Measurements from ENCODE around the gene CTU1. TPM values are rescaled to one million over a fixed set of nuclear protein-coding genes. Genes with fewer than 3 reads are reported as not detected.

CTU1 gene
- total and polyA plus RNA-seq, 2 of the 4 experiments (the other 2 are of a cell fraction) = 2.0 to 3.3 TPM

- no peak overlapping the region for H4K8ac ChIP-seq (ENCODE audit: low read depth in 2 of 2, low read length in 2 of 2)
- H3K9ac ChIP-seq (ENCODE audit: low read depth, low read length) = no peak overlapping the region
- H3K4me2 ChIP-seq (ENCODE audit: low read depth, low read length) = no peak overlapping the region
- no TSS peak for BruUV-seq (replicated peaks)
- no peaks in the 10 kb centered on the region for H3K36me3 ChIP-seq (ENCODE audit: control insufficient read depth, insufficient read depth, low read length)
- no peak overlapping the region for H2AK5ac ChIP-seq (ENCODE audit: low read depth, low read length)
- no peaks in the 10 kb centered on the region for H3K27me3 ChIP-seq (ENCODE audit: control insufficient read depth, insufficient read depth, low read length)
- in situ Hi-C loops (cut with MboI; ENCODE audit: low sequenced_read_pairs) = no loop called here
- no peak overlapping the region for H3K27ac ChIP-seq (ENCODE audit: insufficient read depth, low read length)
- no peak overlapping the region for H3K56ac ChIP-seq (ENCODE audit: extremely low read depth, insufficient read depth, low read length)
- H2BK5ac ChIP-seq (ENCODE audit: low read depth, low read length, poor library complexity, severe bottlenecking) = no peak overlapping the region
- H3K4me3 ChIP-seq (ENCODE audit: insufficient read depth, low read depth, low read length) = no peak overlapping the region
- H2AK9ac ChIP-seq (replicated peaks; ENCODE audit: low read depth, low read length, poor library complexity) = no peak overlapping the region
- no peak overlapping the region for H3K23ac ChIP-seq (ENCODE audit: low read depth, low read length)
- no peak overlapping the region for H2BK15ac ChIP-seq (ENCODE audit: low read depth, low read length)
- no peaks in the 10 kb centered on the region for H3K9me3 ChIP-seq (ENCODE audit: control insufficient read depth, insufficient read depth, low read length)
- H3K79me1 ChIP-seq (ENCODE audit: low read depth in 1 of 2, low read length in 2 of 2) = no peaks in the 10 kb centered on the region
- ATAC-seq (ENCODE audit: low read depth) (no peak), DNase-seq (no peak)
- dilution Hi-C loops (cut with HindIII; ENCODE audit: low sequenced_read_pairs, unreplicated experiment) = no loop called here
- no peak overlapping the region for H3K14ac ChIP-seq (replicated peaks; ENCODE audit: low read depth, low read length)
- H3K4me1 ChIP-seq (ENCODE audit: control insufficient read depth, insufficient read depth, low read length) = 0 out of 2 replicates have a peak, but pooled peaks cover 2% of the 10 kb centered on the region
- H3K18ac ChIP-seq (ENCODE audit: low read depth, low read length) = no peak overlapping the region
- H4K5ac ChIP-seq (ENCODE audit: low read depth, low read length) = no peak overlapping the region
- intact Hi-C loops (cut with micrococcal nuclease) = no loop called here
- ChIA-PET POLR2A (ENCODE audit: unreplicated experiment) (no interaction called here), CTCF (no interaction called here)
- no peak overlapping the region for H2BK20ac ChIP-seq (ENCODE audit: low read depth, low read length)
- WGBS, 2 experiments (ENCODE audit: extremely low coverage in 2 of 2, insufficient read length in 1 of 2) = 40% methylated on average over 1 of the region's 9 CpGs; no CpG with 5 or more reads in 1 of the 2 experiments
- no peak overlapping the region for H2BK120ac ChIP-seq (ENCODE audit: low read depth, low read length)
- no peak overlapping the region for H3K4ac ChIP-seq (ENCODE audit: low read depth, low read length)
- no peak overlapping the region for H2AFZ ChIP-seq (replicated peaks; ENCODE audit: low read length, poor library complexity)
- no peak overlapping the region for H4K91ac ChIP-seq (ENCODE audit: insufficient read depth, low read depth, low read length)
- H3K9me1 ChIP-seq (ENCODE audit: insufficient read depth, low read length) = peaks cover 4% of the 10 kb centered on the region; the same call in 1 of the 2 replicates
- H4K20me1 ChIP-seq (ENCODE audit: insufficient read depth, low read length) = no peaks in the 10 kb centered on the region
- TF ChIP-seq MAZ (IDR thresholded peaks at IDR 0.05; ENCODE audit: borderline replicate concordance, low read depth, low read length) (no peak), RAD21 (IDR thresholded peaks at IDR 0.05; ENCODE audit: low read length) (no peak), RFX5 (IDR thresholded peaks at IDR 0.05; ENCODE audit: low read depth, low read length) (no peak), BHLHE40 (IDR thresholded peaks at IDR 0.05; ENCODE audit: low read depth, low read length) (no peak), MXI1 (IDR thresholded peaks at IDR 0.05; ENCODE audit: borderline replicate concordance, low read depth, low read length) (no peak), NFE2L2 (IDR thresholded peaks at IDR 0.05; ENCODE audit: low read depth, low read length) (no peak), CEBPB (IDR thresholded peaks at IDR 0.05; ENCODE audit: low read depth, low read length) (no peak), CTCF (conservative IDR thresholded peaks at IDR 0.05; ENCODE audit: low read depth, low read length) (no peak), POLR2A (IDR thresholded peaks at IDR 0.05; ENCODE audit: low read depth, low read length) (no peak), CHD1 (IDR thresholded peaks at IDR 0.05; ENCODE audit: low read depth, low read length) (no peak), USF2 (IDR thresholded peaks at IDR 0.05; ENCODE audit: low read depth, low read length) (no peak), RCOR1 (IDR thresholded peaks at IDR 0.05; ENCODE audit: insufficient replicate concordance, low read length) (no peak), MAFK (IDR thresholded peaks at IDR 0.05; ENCODE audit: low read depth, low read length) (no peak), SMC3 (IDR thresholded peaks at IDR 0.05; ENCODE audit: low read depth, low read length) (no peak), ELK1 (IDR thresholded peaks at IDR 0.05; ENCODE audit: borderline replicate concordance, low read depth, low read length) (no peak), FOS (IDR thresholded peaks at IDR 0.05; ENCODE audit: low read depth, low read length) (no peak)
Measured at GRCh38 chr19:51123802-51124201, 15.6 kb upstream of the CTU1 start.

Data from IMR-90 (cell line).